HG03469 (cell line): ENCODE results near the gene LRRC8C.
"Not testable (repeated sequence)": the region's sequence is repeated elsewhere in the genome, so short reads cannot be mapped to it uniquely, and the experiment has no call there.

Experiments used
- ATAC-seq: cut with Tn5 transposase; IDR thresholded peaks from one replicate; pipeline ENCODE4 v1.9.1; 2021; ENCODE audit warnings: mild to moderate bottlenecking, moderate library complexity, moderate number of reproducible peaks; ENCODE audit not compliant: unreplicated experiment

LRRC8C gene

DNA sequence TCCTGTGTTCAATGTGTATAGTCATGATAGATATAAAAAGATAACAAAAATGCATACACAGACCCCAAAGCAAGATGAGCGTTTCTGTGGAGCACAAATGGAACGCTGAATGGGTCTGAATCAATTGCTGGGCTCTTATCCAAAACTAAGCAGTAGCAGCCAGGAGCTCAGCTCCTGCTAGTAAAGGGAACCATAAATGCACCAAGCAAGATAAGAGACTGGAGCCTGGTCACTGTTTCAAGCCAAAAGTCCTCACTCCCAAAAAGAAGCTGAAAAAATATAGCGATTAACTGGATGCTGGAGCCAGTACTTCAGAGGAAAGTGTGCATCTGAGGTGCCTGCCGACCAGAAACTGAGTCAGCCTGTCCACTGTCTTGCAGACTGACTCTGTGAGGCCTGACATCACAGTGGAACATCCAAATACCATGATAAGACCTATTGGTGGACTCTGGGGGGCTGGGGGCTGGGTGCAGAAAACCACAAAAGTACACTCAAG is 68.9 kb downstream of the LRRC8C start:
- no peak for ATAC-seq

DNA sequence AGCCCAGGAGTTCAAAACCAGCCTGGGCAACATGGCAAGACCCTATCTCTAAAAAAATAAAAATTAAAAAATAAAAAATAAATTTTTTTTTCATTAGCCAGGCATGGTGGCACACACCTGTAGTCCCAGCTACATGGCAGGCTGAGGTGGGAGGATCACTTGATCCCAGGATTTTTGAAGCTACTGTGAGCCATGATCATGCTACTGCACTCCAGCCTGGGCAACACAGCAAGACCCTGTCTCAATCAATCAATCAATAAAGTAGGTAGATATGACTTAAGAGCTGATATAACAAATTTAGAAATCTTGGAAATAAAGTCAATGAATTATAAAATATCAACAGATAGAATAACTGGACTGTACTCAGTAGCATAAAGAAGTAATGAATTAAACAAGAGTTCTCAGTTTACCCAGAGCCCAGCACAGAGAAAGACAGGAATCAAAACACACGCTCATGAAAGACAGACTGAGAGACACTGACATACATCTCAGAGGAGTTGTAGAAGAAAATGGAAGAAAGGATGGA is 69.7 kb downstream of the LRRC8C start:
- no peak for ATAC-seq

- no peak for ATAC-seq
Observed at GRCh38 chr1:89703469-89703868, 70.5 kb downstream of the LRRC8C start.

GRCh38 chr1:89704014-89704413 is 71.1 kb downstream of the LRRC8C start:
- no peak for ATAC-seq

DNA sequence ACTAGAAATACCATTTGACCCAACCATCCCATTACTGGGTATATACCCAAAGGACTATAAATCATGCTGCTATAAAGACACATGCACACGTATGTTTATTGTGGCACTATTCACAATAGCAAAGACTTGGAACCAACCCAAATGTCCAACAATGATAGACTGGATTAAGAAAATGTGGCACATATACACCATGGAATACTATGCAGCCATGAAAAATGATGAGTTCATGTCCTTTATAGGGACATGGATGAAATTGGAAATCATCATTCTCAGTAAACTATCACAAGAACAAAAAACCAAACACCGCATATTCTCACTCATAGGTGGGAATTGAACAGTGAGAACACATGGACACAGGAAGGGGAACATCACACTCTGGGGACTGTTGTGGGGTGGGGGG is 72.0 kb downstream of the LRRC8C start:
- ATAC-seq, result not testable (repeated sequence)

DNA sequence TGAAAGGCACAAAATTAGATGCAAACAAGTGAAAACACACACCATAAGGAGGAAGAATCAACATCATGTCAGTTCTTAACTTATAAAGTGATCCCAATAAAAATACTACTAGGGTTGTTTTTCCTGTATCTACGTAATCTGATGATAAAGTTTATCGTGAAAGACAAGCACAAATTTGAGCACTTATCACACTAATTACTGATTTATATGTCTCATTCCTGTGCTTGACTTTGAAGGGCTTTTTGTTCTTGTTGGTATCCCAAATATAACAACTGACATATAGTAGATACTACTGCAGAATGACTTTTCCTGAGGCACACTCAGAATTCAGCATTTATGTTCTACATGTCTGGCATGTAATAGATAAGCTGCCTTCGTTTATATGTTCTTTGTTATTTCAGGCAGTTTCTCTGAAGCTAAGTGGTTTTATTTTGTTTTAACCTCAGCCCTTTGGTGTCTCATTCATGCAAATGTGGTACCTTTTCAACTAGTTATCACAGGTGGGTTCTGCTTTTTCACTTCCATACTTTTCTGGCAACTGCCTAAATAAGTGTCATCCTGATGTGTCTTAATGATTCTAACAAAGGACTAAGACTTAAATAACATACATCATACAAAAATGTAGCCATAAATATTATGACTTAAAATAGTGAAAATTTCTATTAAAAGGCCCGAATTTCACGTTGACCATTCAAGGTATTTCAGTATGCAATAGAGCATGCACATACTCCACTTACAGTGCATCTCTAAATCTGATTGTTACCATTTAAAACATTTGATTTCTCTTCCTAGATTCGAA is 73.2 kb downstream of the LRRC8C start:
- peak; percentile 61 for ATAC-seq

DNA sequence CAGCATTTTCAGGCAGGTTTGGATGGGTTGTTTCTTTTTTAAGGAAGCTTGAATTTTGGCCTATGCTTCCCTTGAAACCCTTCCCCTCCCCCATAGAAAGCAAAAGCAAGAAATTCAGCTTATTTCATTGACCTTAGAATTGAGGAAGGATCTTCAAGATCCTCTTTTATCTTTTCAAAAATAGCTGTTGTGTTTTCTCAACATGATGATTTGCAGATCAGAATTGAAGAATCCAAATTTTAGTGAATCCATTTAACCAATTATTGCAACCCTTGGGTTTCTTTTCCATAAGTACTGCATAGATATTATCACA is 73.7 kb downstream of the LRRC8C start:
- ATAC-seq, result peak; percentile 23

DNA sequence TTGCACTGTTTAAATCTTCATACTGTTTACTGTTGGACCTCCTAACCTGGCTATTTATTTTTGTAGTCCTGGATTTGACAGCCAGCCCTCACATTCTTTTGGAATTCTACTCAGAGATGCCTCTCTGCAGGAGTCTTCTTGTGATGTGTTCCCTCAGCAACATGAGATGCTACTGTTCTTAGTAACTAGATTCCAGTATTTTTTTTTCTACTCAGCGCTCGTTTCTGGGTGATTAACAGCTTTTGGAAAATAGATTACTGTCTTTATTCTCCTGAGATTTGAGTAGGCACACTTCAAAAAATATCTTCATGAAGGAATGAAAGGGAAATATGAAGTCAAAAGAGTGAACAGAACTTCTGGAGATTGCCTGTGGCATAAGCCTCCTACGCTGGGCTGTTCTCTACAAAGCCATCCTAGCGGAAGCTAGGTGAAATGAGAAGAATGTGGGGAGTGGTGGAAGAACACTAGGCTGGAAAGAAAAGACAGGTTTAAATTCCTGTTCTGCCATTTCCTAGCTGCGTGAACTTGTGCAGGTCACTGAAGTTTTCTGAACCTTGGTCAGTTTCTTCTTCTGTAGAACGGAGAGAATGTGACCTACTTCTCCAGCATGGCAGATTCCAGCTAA is 75.9 kb downstream of the LRRC8C start:
- no peak for ATAC-seq

- no peak for ATAC-seq
Observed at GRCh38 chr1:89710498-89711139, 77.7 kb downstream of the LRRC8C start.

DNA sequence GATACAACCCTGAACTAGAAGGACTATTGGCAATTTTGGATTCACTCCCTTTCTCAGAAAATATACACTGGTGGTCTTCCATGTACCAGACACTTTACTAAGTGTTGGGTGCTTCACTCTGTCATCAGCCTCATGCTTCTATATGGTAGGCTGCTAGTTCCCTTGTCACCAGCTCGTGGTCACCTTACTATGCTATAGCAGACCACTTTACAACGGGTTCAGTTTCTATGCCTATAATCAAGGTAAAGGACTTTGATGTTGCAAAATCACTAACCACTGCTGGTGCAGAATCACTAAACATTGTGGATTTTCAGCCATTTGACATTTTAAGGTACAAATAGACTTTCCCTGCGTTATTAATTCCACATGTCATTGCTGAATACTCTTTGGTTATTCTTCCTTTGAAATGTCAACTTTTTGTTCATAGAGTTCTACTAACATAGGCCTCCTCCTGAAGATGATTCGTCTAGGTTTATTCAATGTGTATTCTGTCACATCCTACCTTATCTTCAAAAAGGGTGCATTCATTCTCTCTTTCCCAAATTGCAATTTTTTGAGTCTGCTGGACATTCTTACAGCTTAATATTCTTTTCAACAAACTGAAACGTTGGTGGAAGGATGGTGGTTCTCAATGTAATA is 78.3 kb downstream of the LRRC8C start:
- no peak for ATAC-seq

DNA sequence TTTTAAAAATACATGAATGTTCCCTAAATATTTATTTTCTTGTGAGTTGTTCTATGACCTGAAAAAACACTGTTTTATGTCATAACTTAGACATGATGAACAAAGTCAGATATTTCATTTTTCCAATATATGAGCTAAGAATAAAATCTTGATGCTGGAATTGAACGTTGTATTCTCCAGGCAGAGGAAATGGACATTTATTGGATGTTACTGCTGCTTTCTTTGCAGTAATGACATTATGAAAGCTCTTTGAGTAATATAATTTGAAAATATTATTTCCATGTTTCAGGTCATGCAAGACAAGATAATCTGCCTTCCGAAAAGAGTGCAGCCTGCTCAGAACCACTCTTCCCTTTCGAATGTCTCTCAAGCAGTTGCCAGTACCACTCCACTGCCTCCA is 79.5 kb downstream of the LRRC8C start:
- ATAC-seq, result no peak

- ATAC-seq, result no peak
Observed at GRCh38 chr1:89715677-89716076, 82.8 kb downstream of the LRRC8C start.

DNA sequence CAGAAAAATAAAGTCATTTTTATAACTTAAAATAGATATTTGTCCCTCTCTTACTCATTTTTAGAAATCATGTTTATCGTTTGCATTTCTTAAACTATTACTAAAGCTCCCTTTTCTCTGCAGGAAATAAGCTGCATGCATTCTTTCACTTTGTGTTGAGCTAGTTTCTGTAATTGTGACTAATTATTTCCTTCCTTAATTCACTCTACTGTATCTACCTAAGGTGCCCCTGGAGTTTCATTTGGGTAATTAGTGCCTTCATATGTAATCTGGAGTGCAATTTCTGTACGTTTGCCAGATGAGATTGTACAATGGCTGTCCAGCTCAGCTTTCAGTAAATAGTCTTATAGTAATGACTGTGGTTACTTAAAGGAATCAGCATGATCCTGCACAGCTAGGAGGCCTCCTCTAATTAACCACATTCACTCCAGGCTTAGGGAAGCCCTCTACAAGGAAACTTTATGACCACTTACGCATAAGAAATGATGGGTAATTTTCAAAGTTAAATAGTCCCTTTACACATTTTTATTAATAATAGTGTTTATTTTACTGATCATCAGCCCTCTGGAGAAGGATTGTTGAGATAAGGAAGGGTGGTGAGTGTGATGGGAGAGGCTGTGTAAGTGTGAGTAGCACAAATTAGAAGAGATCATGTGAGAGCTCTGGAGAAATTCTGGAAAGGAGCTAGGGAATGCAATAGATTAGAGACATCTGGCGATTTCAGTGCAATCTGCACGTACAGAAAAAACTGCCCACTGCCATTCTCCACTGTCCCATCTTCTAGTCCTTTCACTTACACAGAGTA is 86.8 kb downstream of the LRRC8C start:
- peak; percentile 89 for ATAC-seq

GRCh38 chr1:89720839-89721238 is 87.9 kb downstream of the LRRC8C start:
- no peak for ATAC-seq

- ATAC-seq, result no peak
Observed at GRCh38 chr1:89721351-89721750, 88.4 kb downstream of the LRRC8C start.

DNA sequence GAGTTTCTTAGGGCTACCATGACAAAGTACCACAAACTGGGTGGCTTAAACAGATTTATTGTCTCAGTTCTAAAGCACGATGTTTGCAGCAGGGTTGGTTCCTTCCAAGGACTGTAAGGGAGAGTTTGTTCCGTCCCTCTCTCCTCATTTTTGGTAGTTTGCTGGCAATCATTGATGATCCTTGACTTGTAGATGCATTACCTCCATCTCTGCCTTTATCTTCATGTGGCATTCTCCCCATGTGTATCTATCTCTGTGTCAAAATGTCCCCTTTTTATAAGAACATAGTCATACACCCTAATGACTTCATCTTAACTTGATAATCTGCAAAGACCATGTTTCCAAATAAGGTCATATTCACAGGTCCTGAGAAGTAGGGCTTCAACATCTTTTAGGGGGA is 90.2 kb downstream of the LRRC8C start:
- ATAC-seq, result no peak

- ATAC-seq, result no peak
Observed at GRCh38 chr1:89723863-89724262, 90.9 kb downstream of the LRRC8C start.

- peak; percentile 90 for ATAC-seq
Observed at GRCh38 chr1:89724369-89725010, 91.6 kb downstream of the LRRC8C start.

GRCh38 chr1:89725011-89725370 is 92.1 kb downstream of the LRRC8C start:
- ATAC-seq, result no peak

DNA sequence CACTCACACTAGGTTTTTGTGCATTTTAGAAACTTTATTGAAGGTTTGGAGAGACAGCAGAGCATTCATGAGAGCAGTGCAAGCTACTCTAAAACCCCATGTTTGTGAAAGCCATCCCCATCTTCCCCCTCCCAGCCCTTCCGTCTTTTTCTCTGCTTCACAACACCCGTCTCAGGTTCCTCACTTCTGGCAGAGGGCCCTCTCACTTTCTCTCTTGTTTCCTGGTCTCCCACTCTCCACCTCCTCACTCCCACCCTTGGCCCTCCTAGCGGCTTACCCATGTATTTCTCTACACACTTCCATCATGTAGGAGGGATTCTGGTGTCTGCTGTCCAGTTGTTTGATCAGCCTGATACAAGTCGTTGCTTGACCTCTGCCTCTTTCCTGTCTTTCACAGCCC is 92.7 kb downstream of the LRRC8C start:
- ATAC-seq, result no peak
